Right hindlimb (tissue), 1 donor: Measurements from ENCODE around the gene GDNF.
A peak's percentile ranks its signal among the peaks of the same experiment; 100 is the strongest.
"Not testable (repeated sequence)": the region's sequence is repeated elsewhere in the genome, so short reads cannot be mapped to it uniquely, and the experiment has no call there.

Experiments used
- DNase-seq: peaks from one replicate; pipeline ENCODE4 v3.0.0-alpha.2; 2018

GDNF gene, protein sequence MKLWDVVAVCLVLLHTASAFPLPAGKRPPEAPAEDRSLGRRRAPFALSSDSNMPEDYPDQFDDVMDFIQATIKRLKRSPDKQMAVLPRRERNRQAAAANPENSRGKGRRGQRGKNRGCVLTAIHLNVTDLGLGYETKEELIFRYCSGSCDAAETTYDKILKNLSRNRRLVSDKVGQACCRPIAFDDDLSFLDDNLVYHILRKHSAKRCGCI

GRCh38 chr5:37839407-37840052, at the start of gene GDNF:
Gene GDNF (minus strand): TSS chr5:37840041. CDS start chr5:37834796, 5,245 bp downstream.
- DNase-seq, result peak; percentile 75

GRCh38 chr5:37888476-37888875, 48.6 kb upstream of the GDNF start:
- no peak for DNase-seq

DNA sequence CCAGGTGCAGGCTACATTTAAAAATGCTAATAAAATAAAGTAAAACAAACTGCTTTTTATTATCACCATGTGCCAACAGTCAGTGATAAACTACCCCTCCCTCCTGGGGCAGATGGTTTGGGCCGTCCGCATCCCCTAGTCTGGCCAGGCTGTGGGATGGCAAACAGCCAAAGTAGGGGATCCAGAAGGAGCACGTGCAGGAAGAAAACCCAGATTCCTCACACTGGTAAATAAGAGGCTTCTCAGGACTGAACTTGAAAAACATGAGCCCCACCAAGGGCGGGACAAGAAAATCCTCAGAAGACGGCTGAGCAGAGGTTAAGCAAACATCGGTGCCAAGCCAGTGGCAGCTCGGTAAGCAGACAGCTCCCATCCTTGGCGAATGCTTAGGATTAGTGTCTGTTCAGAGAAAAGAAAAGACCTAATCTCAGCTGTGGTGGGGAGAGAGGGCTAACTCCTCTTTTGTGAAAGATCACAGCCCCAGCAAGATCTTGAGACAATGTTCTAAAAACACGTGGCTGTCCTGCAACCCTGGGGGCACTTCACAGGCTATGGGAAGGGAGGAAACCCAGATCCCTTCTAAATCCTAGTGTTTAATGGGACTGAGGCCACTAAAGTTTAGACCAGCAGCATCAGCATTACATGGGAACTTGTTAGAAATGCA, 46.5 kb upstream of the GDNF start:
- no peak for DNase-seq

- no peak for DNase-seq
These were observed 42.8 kb upstream of the GDNF start for GRCh38 chr5:37882636-37883035.

DNA sequence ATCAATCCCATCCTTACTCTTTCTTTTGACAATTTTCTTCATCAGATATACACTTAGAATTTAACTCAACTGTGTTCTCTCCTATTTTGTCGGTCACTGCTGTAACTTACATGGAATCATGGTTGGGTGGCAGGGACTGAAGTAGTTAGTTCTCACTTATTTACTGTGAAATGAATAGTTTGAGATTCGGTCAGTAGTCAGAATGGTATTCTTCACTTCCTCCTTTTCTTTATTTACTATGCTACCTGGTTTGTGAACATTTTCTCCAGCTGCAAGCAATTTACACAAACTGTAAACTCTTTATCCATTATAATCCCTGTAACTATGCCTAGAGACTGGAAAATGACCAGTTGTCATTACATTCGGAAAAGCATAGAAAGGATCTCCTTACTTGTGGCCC, 41.5 kb upstream of the GDNF start:
- no peak for DNase-seq

- DNase-seq, result no peak
These were observed 37.1 kb upstream of the GDNF start for GRCh38 chr5:37876943-37877342.

GRCh38 chr5:37876245-37876644, 36.4 kb upstream of the GDNF start:
- no peak for DNase-seq

DNA sequence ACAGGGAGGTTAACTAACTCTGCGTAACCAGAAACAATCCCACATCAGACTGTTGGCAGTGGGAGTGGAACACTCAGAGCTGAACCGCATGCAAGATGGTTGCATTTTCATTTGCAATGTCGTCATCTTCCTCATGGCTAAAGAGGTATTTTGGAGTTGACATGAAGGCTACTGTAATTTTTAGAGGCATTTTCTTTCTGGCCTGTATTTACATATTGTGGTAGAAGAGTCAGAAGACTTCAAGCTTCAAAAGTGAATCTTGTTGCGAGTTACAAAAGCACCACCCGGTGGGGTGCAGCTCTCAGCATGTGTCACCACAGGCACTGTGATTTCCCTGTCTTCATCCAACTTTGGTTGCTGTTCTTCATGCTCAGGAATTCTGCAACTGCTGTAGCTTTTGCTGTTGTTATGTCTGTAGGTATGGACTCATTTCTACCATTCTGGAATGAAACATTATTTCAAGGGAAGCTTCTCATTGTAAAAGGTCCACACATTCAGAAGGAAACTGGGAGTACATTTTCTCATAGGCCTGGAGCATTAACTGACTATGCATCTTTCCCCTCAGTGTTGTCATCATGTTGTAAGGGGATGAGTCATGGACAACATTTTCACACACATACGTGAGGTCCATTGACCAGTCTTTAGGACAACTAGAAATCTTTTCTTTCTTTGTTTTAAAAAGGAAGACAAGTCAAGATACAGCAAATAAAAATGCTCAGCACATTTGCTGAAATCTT, 35.4 kb upstream of the GDNF start:
- DNase-seq, result no peak

DNA sequence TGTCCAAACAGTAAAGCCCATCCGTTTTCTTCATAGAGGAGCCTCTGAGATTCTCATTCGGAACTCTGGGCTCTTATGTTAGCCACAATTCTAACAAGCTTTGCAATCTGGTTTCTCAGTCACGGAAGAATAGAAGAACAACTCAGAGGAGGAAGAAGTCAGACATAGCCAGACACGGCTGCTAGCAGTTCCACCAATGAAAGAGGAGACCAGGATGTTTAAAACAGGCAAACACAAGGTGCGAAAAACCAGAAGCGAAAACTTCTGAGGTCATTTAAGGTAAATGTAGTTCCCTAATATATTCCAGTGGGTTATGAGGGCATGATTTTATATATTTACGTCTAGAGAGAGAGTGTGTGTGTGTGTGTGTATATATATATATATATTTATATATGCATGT, 34.1 kb upstream of the GDNF start:
- DNase-seq, result no peak

GRCh38 chr5:37871023-37871815, 31.4 kb upstream of the GDNF start:
- no peak for DNase-seq

GRCh38 chr5:37869216-37869615, 29.4 kb upstream of the GDNF start:
- no peak for DNase-seq

DNA sequence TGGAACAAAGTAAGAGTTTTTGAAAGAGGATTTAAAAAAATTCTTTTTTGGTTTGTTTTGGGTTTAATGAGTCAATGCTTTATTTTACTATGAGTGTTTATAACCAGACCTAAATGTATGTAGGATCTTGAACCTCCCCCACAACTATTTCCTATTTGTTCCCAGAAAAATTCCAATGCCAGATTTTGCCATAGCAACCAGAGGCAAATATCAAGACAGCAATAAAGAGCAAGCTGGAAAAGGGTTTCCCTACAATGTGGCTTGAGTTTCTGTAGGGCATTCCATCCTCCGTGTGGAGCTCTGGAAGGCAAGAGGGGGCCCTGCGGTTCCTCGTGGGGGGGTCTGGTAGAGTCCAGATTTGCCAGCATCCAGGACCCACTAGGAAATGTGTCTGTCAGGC, 27.8 kb upstream of the GDNF start:
- DNase-seq, result no peak

GRCh38 chr5:37862907-37863306, 23.1 kb upstream of the GDNF start:
- DNase-seq, result not testable (repeated sequence)

- DNase-seq, result no peak
These were observed 20.4 kb upstream of the GDNF start for GRCh38 chr5:37860206-37860605.

- no peak for DNase-seq
These were observed 20.0 kb upstream of the GDNF start for GRCh38 chr5:37859805-37860204.

GRCh38 chr5:37858250-37858649, 18.4 kb upstream of the GDNF start:
- DNase-seq, result no peak

DNA sequence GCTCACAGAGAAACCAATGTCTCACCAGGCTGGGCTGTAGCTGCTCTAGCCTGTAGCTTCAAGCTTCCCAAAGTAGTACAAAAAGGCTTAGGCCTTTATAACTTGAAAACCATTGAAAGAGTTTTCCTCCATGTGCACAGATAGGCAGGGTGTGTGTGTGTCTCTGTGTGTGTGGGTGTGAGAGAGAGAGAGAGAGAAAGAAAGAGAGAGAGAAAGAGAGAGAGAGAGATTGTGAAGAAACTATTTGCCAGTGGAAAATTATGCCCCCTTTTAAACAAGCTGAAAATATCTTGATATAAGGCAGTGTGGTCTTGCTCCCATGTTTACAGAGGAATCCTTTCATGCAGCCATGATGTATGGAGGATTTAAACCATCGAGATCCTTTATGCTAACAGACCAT, 17.9 kb upstream of the GDNF start:
- no peak for DNase-seq

DNA sequence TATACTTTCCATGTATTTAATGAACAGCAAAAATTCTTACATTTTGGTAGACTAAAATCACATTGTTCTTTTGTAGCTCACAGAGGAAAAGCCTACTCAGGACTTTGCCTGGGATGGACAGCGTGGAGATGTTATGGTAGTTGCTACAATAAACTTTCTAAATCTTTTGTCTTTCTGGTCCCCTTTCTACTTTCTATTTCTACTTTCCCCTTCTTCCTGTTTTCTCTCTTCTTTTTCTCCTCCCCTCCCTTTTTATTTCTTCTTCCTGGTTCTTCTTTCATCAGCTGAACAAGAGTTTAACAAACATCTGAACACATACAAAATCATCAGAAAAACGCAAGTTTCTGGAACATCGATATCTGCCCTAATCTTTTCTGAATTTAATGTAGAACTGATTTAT, 15.6 kb upstream of the GDNF start:
- DNase-seq, result no peak

GRCh38 chr5:37851305-37851704, 11.5 kb upstream of the GDNF start:
- DNase-seq, result no peak

DNA sequence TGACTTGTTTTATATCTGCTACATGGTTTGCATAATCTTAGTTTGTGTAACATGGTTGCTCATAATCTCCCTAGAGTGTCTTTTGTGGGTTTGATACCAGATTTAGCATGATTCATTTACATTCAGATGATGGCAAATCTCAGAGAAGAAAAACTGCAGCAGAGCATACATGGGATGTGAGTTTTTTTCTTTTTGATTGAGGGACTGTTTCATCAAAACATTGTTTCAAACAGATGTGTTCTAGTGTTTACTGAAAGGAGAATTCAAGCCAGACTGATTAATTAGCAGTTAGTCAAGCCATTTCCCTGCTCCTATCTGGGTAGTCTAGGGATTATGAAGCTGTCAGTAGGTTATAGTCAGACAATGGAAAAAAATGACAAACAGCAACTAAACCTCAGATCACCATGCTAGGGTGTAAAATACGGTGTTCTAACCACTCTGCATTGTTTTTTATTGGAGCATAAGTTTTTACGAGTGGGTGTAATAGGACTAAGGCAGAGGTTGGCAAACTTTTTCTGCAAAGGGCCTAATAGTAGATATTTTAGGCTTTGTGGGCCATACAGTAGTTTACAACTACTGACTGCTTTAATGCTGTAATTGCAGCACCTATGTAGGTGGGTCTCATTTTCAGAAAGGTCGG, 10.5 kb upstream of the GDNF start:
- DNase-seq, result no peak

DNA sequence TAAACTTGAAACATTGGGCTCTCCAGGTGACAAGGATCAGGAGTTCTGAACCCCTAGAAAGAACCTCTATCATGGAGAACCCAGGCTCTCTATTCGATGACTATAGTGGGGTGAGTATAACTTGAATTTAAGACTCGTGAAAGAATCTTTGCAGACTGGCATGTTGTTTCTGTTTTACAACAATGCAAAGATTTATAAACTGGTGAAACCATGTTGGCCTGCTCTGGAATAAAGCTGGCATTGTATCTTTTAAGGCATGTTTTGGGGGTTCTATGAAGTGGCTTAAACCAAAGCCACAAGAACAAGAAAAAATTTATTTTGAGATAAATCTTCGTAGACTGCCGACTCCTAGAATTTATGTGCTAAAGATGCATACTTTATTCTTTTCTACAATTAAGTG, 9.8 kb upstream of the GDNF start:
- no peak for DNase-seq

- DNase-seq, result no peak
These were observed 8.2 kb upstream of the GDNF start for GRCh38 chr5:37847978-37848425.
